ENCODE results near the gene CDC123.

GRCh38 chr10:12193193-12193592 is 2.8 kb upstream of the CDC123 start:
- TF ChIP-seq GATA2 (IDR thresholded peaks at IDR 0.05; ENCODE audit: low read depth, low read length) = no peak
- no peak for TF ChIP-seq GATA3 (IDR thresholded peaks at IDR 0.05; ENCODE audit: low read depth, low read length)
